Fibroblast of mammary gland (primary cell): ENCODE results near the gene LRRC4C.

ENCODE experiments used
- DNase-seq: peaks from one replicate; pipeline ENCODE4 v3.0.0-alpha.2; 2010; ENCODE audit warnings: low read depth
- H3K4me3 ChIP-seq: 2 replicates; pipeline ENCODE4 v1.5.1; 2011; ENCODE audit warnings: low read depth, mild to moderate bottlenecking, low read length, moderate library complexity; ENCODE audit not compliant: control insufficient read depth
- CTCF ChIP-seq: conservative IDR thresholded peaks from 2 replicates; pipeline ENCODE4 v1.5.1; 2011; ENCODE audit warnings: low read depth, low read length, inconsistent platforms; ENCODE audit not compliant: control insufficient read depth, insufficient read depth

Gene LRRC4C

GRCh38 chr11:41334007-41334933, 125.2 kb downstream of the LRRC4C start:
- no peak for DNase-seq
- no peak overlapping the region for H3K4me3 ChIP-seq
- TF ChIP-seq CTCF = no peak

- TF ChIP-seq CTCF = no peak
- no peak overlapping the region for H3K4me3 ChIP-seq
- no peak for DNase-seq
These were observed 126.1 kb downstream of the LRRC4C start for GRCh38 chr11:41333357-41333756.

- H3K4me3 ChIP-seq = no peak overlapping the region
- no peak for TF ChIP-seq CTCF
- no peak for DNase-seq
These were observed 131.1 kb downstream of the LRRC4C start for GRCh38 chr11:41328324-41328723.

GRCh38 chr11:41323446-41323845, 136.0 kb downstream of the LRRC4C start:
- no peak for DNase-seq
- H3K4me3 ChIP-seq = no peak overlapping the region
- TF ChIP-seq CTCF = no peak

- no peak overlapping the region for H3K4me3 ChIP-seq
- no peak for DNase-seq
- TF ChIP-seq CTCF = no peak
These were observed 138.8 kb downstream of the LRRC4C start for GRCh38 chr11:41320653-41321052.

- DNase-seq = no peak
- no peak overlapping the region for H3K4me3 ChIP-seq
- no peak for TF ChIP-seq CTCF
These were observed 139.2 kb downstream of the LRRC4C start for GRCh38 chr11:41320238-41320637.
